Mesendoderm (in vitro differentiated cells): Measurements from ENCODE around the gene MT1G.

Experiments used
- DNase-seq: peaks from one replicate; pipeline ENCODE4 v3.0.0; 2013
- H2AK5ac ChIP-seq: 2 replicates; pipeline ENCODE4 v1.6.1; 2013; ENCODE audit warnings: low read length, inconsistent platforms
- H2BK120ac ChIP-seq: 2 replicates; pipeline ENCODE4 v1.6.1; 2013; ENCODE audit warnings: low read depth, mild to moderate bottlenecking, low read length, moderate library complexity, mixed read lengths
- H2BK15ac ChIP-seq: replicated peaks from 2 replicates; pipeline ENCODE4 v1.6.1; 2013; ENCODE audit warnings: low read depth, mild to moderate bottlenecking, moderate library complexity
- H2BK5ac ChIP-seq: 2 replicates; pipeline ENCODE4 v1.6.1; 2013; ENCODE audit warnings: low read length, inconsistent platforms
- H3K18ac ChIP-seq: 2 replicates; pipeline ENCODE4 v1.6.1; 2013; ENCODE audit warnings: mild to moderate bottlenecking, low read length, mixed read lengths
- H3K23ac ChIP-seq: one replicate; pipeline ENCODE4 v1.6.1; 2013; ENCODE audit warnings: low read length
- H3K27ac ChIP-seq: 2 replicates; pipeline ENCODE4 v1.5.1; 2013; ENCODE audit warnings: low read depth, mild to moderate bottlenecking, inconsistent platforms, low read length, moderate library complexity
- H3K27me3 ChIP-seq: 2 replicates; pipeline ENCODE4 v1.6.1; 2013; ENCODE audit warnings: low read length, control low read depth, mild to moderate bottlenecking, inconsistent platforms; ENCODE audit not compliant: insufficient read depth, poor library complexity
- H3K36me3 ChIP-seq: 2 replicates; pipeline ENCODE4 v1.6.1; 2013; ENCODE audit warnings: low read length, inconsistent platforms; ENCODE audit not compliant: control insufficient read depth, insufficient read depth
- H3K4ac ChIP-seq: one replicate; pipeline ENCODE4 v1.6.1; 2013; ENCODE audit warnings: low read depth, mild to moderate bottlenecking, low read length, moderate library complexity
- H3K4me1 ChIP-seq: 2 replicates; pipeline ENCODE4 v1.6.1; 2013; ENCODE audit warnings: low read depth, low read length, inconsistent platforms; ENCODE audit not compliant: control insufficient read depth
- H3K4me2 ChIP-seq: 2 replicates; pipeline ENCODE4 v1.6.1; 2013; ENCODE audit warnings: low read length
- H3K4me3 ChIP-seq: 2 replicates; pipeline ENCODE4 v1.5.1; 2013; ENCODE audit warnings: mild to moderate bottlenecking, low read length
- H3K56ac ChIP-seq: one replicate; pipeline ENCODE4 v1.6.1; 2013; ENCODE audit warnings: low read length
- H3K79me1 ChIP-seq: 2 replicates; pipeline ENCODE4 v1.6.1; 2013; ENCODE audit warnings: low read length, inconsistent platforms
- H3K79me2 ChIP-seq: 2 replicates; pipeline ENCODE4 v1.6.1; 2013; ENCODE audit warnings: mild to moderate bottlenecking, low read length; ENCODE audit not compliant: control insufficient read depth, insufficient read depth
- H3K9ac ChIP-seq: 2 replicates; pipeline ENCODE4 v1.6.1; 2013; ENCODE audit warnings: low read length, inconsistent platforms
- H4K5ac ChIP-seq: one replicate; pipeline ENCODE4 v1.6.1; 2013; ENCODE audit warnings: low read length
- H4K8ac ChIP-seq: one replicate; pipeline ENCODE4 v1.6.1; 2013; ENCODE audit warnings: low read depth, mild to moderate bottlenecking, control low read depth, low read length, moderate library complexity
- WGBS: extraction: QIAGEN DNeasy Blood & Tissue Kit; methylation state at CpG from one replicate; pipeline ENCODE4 v1.1.7; 2013; ENCODE audit warnings: low lambda C conversion rate, missing lambda C conversion rate; ENCODE audit not compliant: insufficient coverage; ENCODE audit errors: extremely low coverage; 5-methylcytosine and 5-hydroxymethylcytosine counted together

The MT1G gene

DNA sequence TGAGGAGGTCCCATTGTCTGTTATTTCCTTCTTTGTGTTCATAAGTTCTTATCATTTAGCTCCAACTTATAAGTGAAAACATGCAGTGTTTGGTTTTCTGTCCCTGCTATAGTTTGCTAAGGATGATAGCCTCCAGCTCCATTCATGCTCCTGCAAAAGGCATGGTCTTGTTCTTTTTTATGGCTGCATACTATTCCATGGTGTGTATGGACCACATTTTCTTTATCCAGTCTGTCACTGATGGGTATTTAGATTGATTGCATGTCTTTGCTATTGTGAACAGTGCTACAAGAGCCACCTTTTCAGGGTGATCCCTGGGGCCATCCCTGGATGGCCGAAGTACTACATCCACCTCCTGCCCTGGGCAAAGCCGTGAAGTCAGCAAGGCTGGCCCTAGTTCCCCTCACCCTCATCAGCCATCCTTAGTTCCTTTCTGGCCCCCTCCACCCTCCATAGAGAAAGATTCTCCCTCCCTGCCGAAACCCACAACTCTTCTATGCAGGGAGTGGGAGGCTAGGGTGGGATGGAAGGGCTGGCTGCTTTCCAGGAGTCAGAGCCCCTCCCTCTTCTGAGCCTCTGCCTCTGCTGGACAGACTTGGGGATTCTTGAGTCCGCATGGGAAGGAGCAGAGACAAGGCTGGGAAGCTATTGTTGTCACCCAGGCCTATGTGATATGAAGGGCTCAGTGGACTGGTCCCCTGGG lies 22.7 kb upstream of the MT1G start:
- WGBS, result no CpG with 5 or more reads among the region's 4 CpGs
- Histone ChIP-seq H4K8ac (no peak overlapping the region), H2BK120ac (no peak overlapping the region), H3K18ac (no peak overlapping the region), H2BK5ac (no peak overlapping the region), H3K23ac (no peak overlapping the region), H3K36me3 (no peaks in the 10 kb centered on the region), H3K4ac (no peak overlapping the region), H3K79me1 (no peaks in the 10 kb centered on the region), H4K5ac (no peak overlapping the region), H3K4me1 (no peaks in the 10 kb centered on the region), H2AK5ac (no peak overlapping the region), H3K4me3 (no peak overlapping the region), H3K9ac (no peak overlapping the region), H3K4me2 (no peak overlapping the region), H3K56ac (no peak overlapping the region), H3K27me3 (no peaks in the 10 kb centered on the region), H2BK15ac (no peak overlapping the region), H3K79me2 (no peaks in the 10 kb centered on the region), H3K27ac (no peak overlapping the region)
- no peak for DNase-seq

DNA sequence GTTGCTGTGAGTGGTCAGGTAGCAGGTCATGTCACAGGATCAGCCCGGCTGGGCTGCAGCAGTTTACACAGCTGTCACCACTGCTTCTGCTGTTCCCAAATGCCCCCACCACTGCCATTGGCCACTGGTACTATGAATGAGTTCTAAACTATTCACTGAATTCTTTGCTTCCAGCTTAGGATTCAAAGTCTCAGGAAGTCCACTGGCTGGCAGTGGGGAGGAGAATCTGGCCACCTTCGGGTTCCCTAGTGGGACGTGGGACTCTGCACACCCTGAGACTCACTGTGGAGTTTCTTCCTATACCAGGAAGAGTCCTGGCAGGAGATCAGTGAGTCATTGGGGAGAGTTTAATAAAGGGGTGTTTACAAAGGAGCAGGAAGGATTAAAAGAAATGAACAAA lies 21.3 kb upstream of the MT1G start:
- H2BK120ac ChIP-seq, result no peak overlapping the region
- no peak overlapping the region for H3K56ac ChIP-seq
- H4K5ac ChIP-seq, result no peak overlapping the region
- H3K36me3 ChIP-seq, result no peaks in the 10 kb centered on the region
- no peaks in the 10 kb centered on the region for H3K79me2 ChIP-seq
- no peak overlapping the region for H4K8ac ChIP-seq
- H3K23ac ChIP-seq, result no peak overlapping the region
- WGBS, result no CpG with 5 or more reads among the region's 3 CpGs
- no peak overlapping the region for H3K27ac ChIP-seq
- no peak for DNase-seq
- H3K4me2 ChIP-seq, result no peak overlapping the region
- H3K79me1 ChIP-seq, result no peaks in the 10 kb centered on the region
- no peak overlapping the region for H3K18ac ChIP-seq
- H3K9ac ChIP-seq, result no peak overlapping the region
- no peak overlapping the region for H2BK15ac ChIP-seq
- no peak overlapping the region for H2BK5ac ChIP-seq
- H2AK5ac ChIP-seq, result no peak overlapping the region
- no peak overlapping the region for H3K4me3 ChIP-seq
- H3K27me3 ChIP-seq, result no peaks in the 10 kb centered on the region
- no peaks in the 10 kb centered on the region for H3K4me1 ChIP-seq
- no peak overlapping the region for H3K4ac ChIP-seq

DNA sequence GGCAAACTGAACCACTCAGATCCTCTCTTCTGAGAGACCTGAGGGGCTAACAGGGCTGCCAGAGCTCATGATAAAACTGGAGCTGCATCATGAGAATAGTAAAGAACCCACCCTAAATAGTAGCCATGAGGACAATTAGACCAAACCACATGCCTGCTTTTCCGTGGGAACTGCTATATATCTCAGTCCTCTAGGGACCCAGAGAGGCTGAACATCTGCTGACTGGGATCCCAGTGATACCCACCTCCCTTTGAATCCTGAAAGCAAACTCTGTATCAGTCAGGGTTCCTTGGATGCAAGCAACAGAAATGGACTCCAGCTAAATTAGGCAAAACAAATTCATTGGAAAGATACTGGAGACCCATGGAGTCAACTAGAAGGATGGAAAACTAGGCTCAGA lies 20.9 kb upstream of the MT1G start:
- Histone ChIP-seq H3K9ac (no peak overlapping the region), H2BK15ac (no peak overlapping the region), H3K4ac (no peak overlapping the region), H3K27me3 (no peaks in the 10 kb centered on the region), H2BK5ac (no peak overlapping the region), H3K23ac (no peak overlapping the region), H3K79me1 (no peaks in the 10 kb centered on the region), H3K4me1 (no peaks in the 10 kb centered on the region), H3K56ac (no peak overlapping the region), H3K4me2 (no peak overlapping the region), H4K5ac (no peak overlapping the region), H3K18ac (no peak overlapping the region), H3K36me3 (no peaks in the 10 kb centered on the region), H3K79me2 (no peaks in the 10 kb centered on the region), H2BK120ac (no peak overlapping the region), H4K8ac (no peak overlapping the region), H2AK5ac (no peak overlapping the region), H3K27ac (no peak overlapping the region), H3K4me3 (no peak overlapping the region)
- DNase-seq, result no peak
- WGBS, result no CpG with 5 or more reads among the region's 1 CpG

DNA sequence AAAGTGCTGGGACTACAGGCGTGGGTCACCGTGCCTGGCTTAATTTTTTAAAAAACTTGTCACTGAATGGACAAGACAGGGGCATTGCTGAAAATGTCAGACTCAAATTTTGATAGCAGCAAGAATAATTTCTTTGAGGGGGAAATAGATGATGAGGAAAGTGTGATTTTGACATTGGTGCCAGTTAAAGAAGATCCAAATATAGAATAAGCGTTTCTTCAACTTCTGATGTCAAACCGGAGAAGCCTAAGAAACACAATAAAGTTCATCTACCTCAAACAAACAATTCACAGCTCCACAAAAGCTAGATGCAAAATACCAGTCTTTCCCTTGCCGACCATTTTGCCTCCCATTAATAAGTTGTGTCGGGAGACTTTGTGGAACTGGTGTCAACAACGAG lies 18.9 kb upstream of the MT1G start:
- no peak overlapping the region for H2BK5ac ChIP-seq
- no peak for DNase-seq

DNA sequence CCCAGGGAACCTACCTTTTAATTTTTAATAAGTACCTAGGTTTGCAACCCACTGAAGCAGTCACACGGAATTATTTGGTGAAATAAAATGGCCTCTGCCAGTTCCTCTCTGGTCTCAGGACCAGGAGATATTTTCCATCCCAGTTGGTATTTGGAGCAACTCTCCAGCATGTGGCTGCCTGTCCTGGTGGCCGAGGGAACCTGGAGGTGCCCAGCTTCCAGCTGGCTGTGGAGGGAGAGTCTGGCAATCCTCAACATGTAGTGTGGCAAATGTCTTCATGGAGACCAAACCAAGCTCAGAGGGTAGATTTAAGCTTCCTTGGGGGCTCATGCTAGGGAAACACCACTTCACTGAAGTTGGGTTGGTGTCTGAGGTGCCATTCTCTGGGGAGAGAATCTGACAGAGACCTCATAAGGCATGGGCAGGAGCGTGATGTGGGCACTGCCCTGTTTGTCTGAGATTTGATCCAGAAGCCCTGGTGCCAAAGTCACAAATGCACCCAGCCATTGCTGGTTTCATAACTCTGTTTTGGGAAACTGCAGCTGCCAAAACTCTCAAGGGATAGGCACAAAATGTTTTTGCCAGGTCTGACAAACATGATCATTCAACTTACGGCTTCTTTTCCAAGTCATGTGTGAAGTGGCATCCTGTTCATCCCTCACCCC lies 17.2 kb upstream of the MT1G start:
- Histone ChIP-seq H2BK15ac (no peak overlapping the region), H2AK5ac (no peak overlapping the region), H3K4me2 (no peak overlapping the region), H3K79me2 (no peaks in the 10 kb centered on the region), H2BK120ac (no peak overlapping the region), H3K23ac (no peak overlapping the region), H4K5ac (no peak overlapping the region), H3K4me1 (peaks cover 5% of the 10 kb centered on the region), H3K9ac (no peak overlapping the region), H3K4ac (no peak overlapping the region), H3K79me1 (no peaks in the 10 kb centered on the region), H3K56ac (no peak overlapping the region), H3K18ac (no peak overlapping the region), H3K27ac (no peak overlapping the region), H2BK5ac (no peak overlapping the region), H3K4me3 (no peak overlapping the region), H3K36me3 (no peaks in the 10 kb centered on the region), H4K8ac (no peak overlapping the region), H3K27me3 (no peaks in the 10 kb centered on the region)
- WGBS, result no CpG with 5 or more reads among the region's 4 CpGs
- no peak for DNase-seq

More for the DNA sequence above, 18.9 kb upstream of the MT1G start:
- Histone ChIP-seq H2AK5ac (no peak overlapping the region), H3K27ac (no peak overlapping the region), H3K36me3 (no peaks in the 10 kb centered on the region), H4K8ac (no peak overlapping the region), H3K56ac (no peak overlapping the region), H3K4me1 (peaks cover 5% of the 10 kb centered on the region), H4K5ac (no peak overlapping the region), H3K79me1 (no peaks in the 10 kb centered on the region), H3K4ac (no peak overlapping the region), H3K79me2 (no peaks in the 10 kb centered on the region), H2BK120ac (no peak overlapping the region), H3K23ac (no peak overlapping the region), H2BK15ac (no peak overlapping the region), H3K27me3 (no peaks in the 10 kb centered on the region), H3K4me3 (no peak overlapping the region), H3K4me2 (no peak overlapping the region), H3K18ac (no peak overlapping the region), H3K9ac (no peak overlapping the region)
- no CpG with 5 or more reads among the region's 7 CpGs for WGBS
